ENCODE measurements around the gene ITGB5. TPM values are rescaled to one million over a fixed set of nuclear protein-coding genes. Genes with fewer than 3 reads are reported as not detected.

Gene ITGB5
- total and polyA plus RNA-seq, 4 donors: 16.9 to 66.6 (median 48.0) TPM

GRCh38 chr3:124766113-124767095 is 120.8 kb downstream of the ITGB5 start:
- no peak for TF ChIP-seq TAF1 (conservative IDR thresholded peaks at IDR 0.05)
- TF ChIP-seq MAX (IDR thresholded peaks at IDR 0.05): no peak
- no peak for TF ChIP-seq CTCF (IDR thresholded peaks at IDR 0.05; ENCODE audit: low read depth, low read length, missing input control)
- TF ChIP-seq RAD21 (IDR thresholded peaks at IDR 0.05): no peak
- no peak for TF ChIP-seq RXRA (IDR thresholded peaks at IDR 0.05)
- no peak for TF ChIP-seq HNF4G (IDR thresholded peaks at IDR 0.05)
- TF ChIP-seq YY1 (IDR thresholded peaks at IDR 0.05): no peak
- TF ChIP-seq ATF3 (IDR thresholded peaks at IDR 0.05): no peak
- Histone ChIP-seq H3K4me1 (ENCODE audit: control insufficient read depth in 4 of 4, insufficient read depth in 4 of 4, low read length in 3 of 4) (peaks cover 0 to 13% (median 10%) of the 10 kb centered on the region in 4 donors), H3K4me3 (ENCODE audit: low read depth in 1 of 3, low read length in 3 of 3) (no peak overlapping the region), H3K9me3 (ENCODE audit: control insufficient read depth in 4 of 4, low read length in 3 of 4) (no peaks in the 10 kb centered on the region), H3K9ac (ENCODE audit: low read depth in 1 of 2, low read length in 2 of 2) (no peak overlapping the region), H3K27ac (ENCODE audit: low read depth in 1 of 2, low read length in 2 of 2) (no peak overlapping the region), H3K36me3 (ENCODE audit: control insufficient read depth in 4 of 4, insufficient read depth in 3 of 4, low read depth in 1 of 4, low read length in 3 of 4) (peaks cover 8 to 53% (median 31%) of the 10 kb centered on the region in 4 donors), H3K27me3 (ENCODE audit: control insufficient read depth in 4 of 4, insufficient read depth in 4 of 4, low read length in 3 of 4) (no peaks in the 10 kb centered on the region)
- no peak for DNase-seq (ENCODE audit: low spot score)
- 91% methylated on average over 16 of the region's 16 CpGs for WGBS

- Histone ChIP-seq H3K27me3 (ENCODE audit: control insufficient read depth in 4 of 4, insufficient read depth in 4 of 4, low read length in 3 of 4) (no peaks in the 10 kb centered on the region), H3K4me3 (ENCODE audit: low read depth in 1 of 3, low read length in 3 of 3) (no peak overlapping the region), H3K9me3 (ENCODE audit: control insufficient read depth in 4 of 4, low read length in 3 of 4) (no peaks in the 10 kb centered on the region), H3K36me3 (ENCODE audit: control insufficient read depth in 4 of 4, insufficient read depth in 3 of 4, low read depth in 1 of 4, low read length in 3 of 4) (peaks cover 8 to 51% (median 31%) of the 10 kb centered on the region in 4 donors), H3K4me1 (ENCODE audit: control insufficient read depth in 4 of 4, insufficient read depth in 4 of 4, low read length in 3 of 4) (peaks cover 0 to 19% (median 16%) of the 10 kb centered on the region in 4 donors), H3K27ac (ENCODE audit: low read depth in 1 of 2, low read length in 2 of 2) (no peak overlapping the region), H3K9ac (ENCODE audit: low read depth in 1 of 2, low read length in 2 of 2) (no peak overlapping the region)
- WGBS: 84% methylated on average over 5 of the region's 5 CpGs
- no peak for DNase-seq (ENCODE audit: low spot score)
- TF ChIP-seq REST (IDR thresholded peaks at IDR 0.05): no peak
These were observed 121.8 kb downstream of the ITGB5 start for GRCh38 chr3:124765197-124765840.

All from liver (tissue), 9 donors.